ENCODE results near the gene VWA1.
A peak's percentile ranks its signal among the peaks of the same experiment; 100 is the strongest.
"Not testable (repeated sequence)": the region's sequence is repeated elsewhere in the genome, so short reads cannot be mapped to it uniquely, and the experiment has no call there.

Gene VWA1

GRCh38 chr1:1406821-1407635 lies 28.5 kb upstream of the VWA1 start, which contains the start of gene MRPL20:
TSS of gene MRPL20 (minus strand) at chr1:1407293. CDS start at chr1:1407217, 76 bp downstream.
- peak; percentile 63 for DNase-seq (ENCODE audit: low read depth, low spot score)
- peak within 1 kb of the TSS; percentile 90 for H3K4me3 ChIP-seq (ENCODE audit: insufficient read length, low read depth)
- H3K9me3 ChIP-seq (ENCODE audit: insufficient read depth, low read length) = peaks cover 8% of the 10 kb centered on the region; the same call in 1 of the 2 replicates
- peak within 1 kb of the TSS; percentile 97 for H3K9ac ChIP-seq (ENCODE audit: insufficient read length, low read depth)
- H3K27me3 ChIP-seq (ENCODE audit: insufficient read depth, insufficient read length) = no peaks in the 10 kb centered on the region
- peaks cover 49% of the 10 kb centered on the region for H3K36me3 ChIP-seq (ENCODE audit: insufficient read depth, insufficient read length, low read length)
- peaks cover 5% of the 10 kb centered on the region for H3K4me1 ChIP-seq (ENCODE audit: insufficient read depth, insufficient read length)
- peak; percentile 88 for TF ChIP-seq YY1 (IDR thresholded peaks at IDR 0.05; ENCODE audit: insufficient read depth, insufficient read length)
- no peak for TF ChIP-seq ZNF274 (IDR thresholded peaks at IDR 0.05; ENCODE audit: low read depth, low read length)
- no peak for TF ChIP-seq SUZ12 (IDR thresholded peaks at IDR 0.05; ENCODE audit: extremely low read depth, insufficient read depth, insufficient read length)

- H3K9ac ChIP-seq (ENCODE audit: insufficient read length, low read depth) = peak overlapping the region; percentile 97
- peaks cover 3% of the 10 kb centered on the region for H3K4me1 ChIP-seq (ENCODE audit: insufficient read depth, insufficient read length)
- no peak for TF ChIP-seq ZNF274 (IDR thresholded peaks at IDR 0.05; ENCODE audit: low read depth, low read length)
- no peak for TF ChIP-seq SUZ12 (IDR thresholded peaks at IDR 0.05; ENCODE audit: extremely low read depth, insufficient read depth, insufficient read length)
- H3K9me3 ChIP-seq (ENCODE audit: insufficient read depth, low read length) = peaks cover 15% of the 10 kb centered on the region; the same call in 1 of the 2 replicates
- peak overlapping the region; percentile 90 for H3K4me3 ChIP-seq (ENCODE audit: insufficient read length, low read depth)
- DNase-seq (ENCODE audit: low read depth, low spot score) = no peak
- peaks cover 42% of the 10 kb centered on the region for H3K36me3 ChIP-seq (ENCODE audit: insufficient read depth, insufficient read length, low read length)
- H3K27me3 ChIP-seq (ENCODE audit: insufficient read depth, insufficient read length) = no peaks in the 10 kb centered on the region
Observed at GRCh38 chr1:1407636-1408318, 27.7 kb upstream of the VWA1 start.

- not testable (repeated sequence) for H3K27me3 ChIP-seq (ENCODE audit: insufficient read depth, insufficient read length); DNase-seq (ENCODE audit: low read depth, low spot score); H3K9ac ChIP-seq (ENCODE audit: insufficient read length, low read depth); H3K4me1 ChIP-seq (ENCODE audit: insufficient read depth, insufficient read length); H3K4me3 ChIP-seq (ENCODE audit: insufficient read length, low read depth)
- peaks cover 20% of the 10 kb centered on the region; the same call in 1 of the 2 replicates for H3K9me3 ChIP-seq (ENCODE audit: insufficient read depth, low read length)
- peaks cover 27% of the 10 kb centered on the region for H3K36me3 ChIP-seq (ENCODE audit: insufficient read depth, insufficient read length, low read length)
Observed at GRCh38 chr1:1410238-1410637, 25.3 kb upstream of the VWA1 start.

GRCh38 chr1:1411626-1412025 lies 23.9 kb upstream of the VWA1 start:
- DNase-seq (ENCODE audit: low read depth, low spot score) = no peak
- H3K4me3 ChIP-seq (ENCODE audit: insufficient read length, low read depth) = no peak overlapping the region
- H3K27me3 ChIP-seq (ENCODE audit: insufficient read depth, insufficient read length) = no peaks in the 10 kb centered on the region
- peaks cover 20% of the 10 kb centered on the region; the same call in 1 of the 2 replicates for H3K9me3 ChIP-seq (ENCODE audit: insufficient read depth, low read length)
- peaks cover 13% of the 10 kb centered on the region for H3K36me3 ChIP-seq (ENCODE audit: insufficient read depth, insufficient read length, low read length)
- H3K4me1 ChIP-seq (ENCODE audit: insufficient read depth, insufficient read length) = peaks cover 6% of the 10 kb centered on the region
- TF ChIP-seq YY1 (IDR thresholded peaks at IDR 0.05; ENCODE audit: insufficient read depth, insufficient read length) = no peak
- no peak for TF ChIP-seq ZNF274 (IDR thresholded peaks at IDR 0.05; ENCODE audit: low read depth, low read length)
- TF ChIP-seq SUZ12 (IDR thresholded peaks at IDR 0.05; ENCODE audit: extremely low read depth, insufficient read depth, insufficient read length) = no peak
- H3K9ac ChIP-seq (ENCODE audit: insufficient read length, low read depth) = no peak overlapping the region

- not testable (repeated sequence) for H3K27me3 ChIP-seq (ENCODE audit: insufficient read depth, insufficient read length); H3K4me1 ChIP-seq (ENCODE audit: insufficient read depth, insufficient read length); H3K4me3 ChIP-seq (ENCODE audit: insufficient read length, low read depth); H3K9ac ChIP-seq (ENCODE audit: insufficient read length, low read depth); DNase-seq (ENCODE audit: low read depth, low spot score)
- Histone ChIP-seq H3K36me3 (ENCODE audit: insufficient read depth, insufficient read length, low read length) (peaks cover 11% of the 10 kb centered on the region), H3K9me3 (ENCODE audit: insufficient read depth, low read length) (peaks cover 20% of the 10 kb centered on the region; the same call in 1 of the 2 replicates)
Observed at GRCh38 chr1:1412311-1412902, 23.1 kb upstream of the VWA1 start.

GRCh38 chr1:1415751-1416150 lies 19.7 kb upstream of the VWA1 start:
- no peak for DNase-seq (ENCODE audit: low read depth, low spot score)
- Histone ChIP-seq H3K9ac (ENCODE audit: insufficient read length, low read depth) (no peak overlapping the region), H3K36me3 (ENCODE audit: insufficient read depth, insufficient read length, low read length) (peaks cover 2% of the 10 kb centered on the region), H3K27me3 (ENCODE audit: insufficient read depth, insufficient read length) (no peaks in the 10 kb centered on the region), H3K4me3 (ENCODE audit: insufficient read length, low read depth) (no peak overlapping the region), H3K4me1 (ENCODE audit: insufficient read depth, insufficient read length) (peaks cover 17% of the 10 kb centered on the region), H3K9me3 (ENCODE audit: insufficient read depth, low read length) (peaks cover 20% of the 10 kb centered on the region; the same call in 1 of the 2 replicates)
- TF ChIP-seq SUZ12 (IDR thresholded peaks at IDR 0.05; ENCODE audit: extremely low read depth, insufficient read depth, insufficient read length) (no peak), ZNF274 (IDR thresholded peaks at IDR 0.05; ENCODE audit: low read depth, low read length) (no peak), YY1 (IDR thresholded peaks at IDR 0.05; ENCODE audit: insufficient read depth, insufficient read length) (no peak)

GRCh38 chr1:1417396-1417795 lies 18.1 kb upstream of the VWA1 start:
- not testable (repeated sequence) for DNase-seq (ENCODE audit: low read depth, low spot score); H3K9me3 ChIP-seq (ENCODE audit: insufficient read depth, low read length); H3K36me3 ChIP-seq (ENCODE audit: insufficient read depth, insufficient read length, low read length); H3K9ac ChIP-seq (ENCODE audit: insufficient read length, low read depth); H3K4me3 ChIP-seq (ENCODE audit: insufficient read length, low read depth); H3K27me3 ChIP-seq (ENCODE audit: insufficient read depth, insufficient read length)
- H3K4me1 ChIP-seq (ENCODE audit: insufficient read depth, insufficient read length) = peaks cover 21% of the 10 kb centered on the region

GRCh38 chr1:1417825-1418463 lies 17.5 kb upstream of the VWA1 start:
- not testable (repeated sequence) for H3K4me3 ChIP-seq (ENCODE audit: insufficient read length, low read depth); DNase-seq (ENCODE audit: low read depth, low spot score); H3K36me3 ChIP-seq (ENCODE audit: insufficient read depth, insufficient read length, low read length); H3K9ac ChIP-seq (ENCODE audit: insufficient read length, low read depth); H3K9me3 ChIP-seq (ENCODE audit: insufficient read depth, low read length); H3K27me3 ChIP-seq (ENCODE audit: insufficient read depth, insufficient read length)
- peaks cover 21% of the 10 kb centered on the region for H3K4me1 ChIP-seq (ENCODE audit: insufficient read depth, insufficient read length)

All from NT2/D1 (cell line).